GM18507 (cell line): ENCODE data around the gene KRT76.
"Not testable (repeated sequence)": the region's sequence is repeated elsewhere in the genome, so short reads cannot be mapped to it uniquely, and the experiment has no call there.

ENCODE experiments used
- DNase-seq: peaks from one replicate; pipeline ENCODE4 v3.0.0; 2011; ENCODE audit warnings: low read depth; ENCODE audit not compliant: insufficient read length; ENCODE audit errors: extremely low spot score
- FAIRE-seq: peaks from 2 replicates; lab custom pipeline; 2011; peaks lifted over from hg19 to GRCh38; lab: Jason Lieb, UNC

Gene KRT76

GRCh38 chr12:52766351-52767019 lies 10.7 kb downstream of the KRT76 start:
- no peak for FAIRE-seq
- DNase-seq, result no peak

- DNase-seq (no peak), FAIRE-seq (no peak)
Measured at GRCh38 chr12:52765702-52766101, 11.4 kb downstream of the KRT76 start.

- FAIRE-seq, result no peak
- no peak for DNase-seq
Measured at GRCh38 chr12:52763991-52764390, 13.2 kb downstream of the KRT76 start.

GRCh38 chr12:52763036-52763659 lies 14.0 kb downstream of the KRT76 start:
- DNase-seq, result no peak
- no peak for FAIRE-seq

GRCh38 chr12:52761802-52762201 lies 15.3 kb downstream of the KRT76 start:
- FAIRE-seq, result no peak
- no peak for DNase-seq

- not testable (repeated sequence) for FAIRE-seq
Measured at GRCh38 chr12:52761218-52761617, 15.9 kb downstream of the KRT76 start.

GRCh38 chr12:52760623-52761022 lies 16.5 kb downstream of the KRT76 start:
- FAIRE-seq, result no peak
- DNase-seq, result no peak

More at GRCh38 chr12:52761218-52761617, 15.9 kb downstream of the KRT76 start:
- DNase-seq, result not testable (repeated sequence)

- no peak for DNase-seq
- FAIRE-seq, result no peak
Measured at GRCh38 chr12:52759695-52760094, 17.4 kb downstream of the KRT76 start.

- DNase-seq, result no peak
- no peak for FAIRE-seq
Measured at GRCh38 chr12:52759218-52759617, 17.9 kb downstream of the KRT76 start.

- no peak for FAIRE-seq
- no peak for DNase-seq
Measured at GRCh38 chr12:52757449-52758176, 19.5 kb downstream of the KRT76 start.

GRCh38 chr12:52756281-52756960 lies 20.7 kb downstream of the KRT76 start:
- DNase-seq, result no peak
- no peak for FAIRE-seq

GRCh38 chr12:52755533-52755932 lies 21.6 kb downstream of the KRT76 start:
- FAIRE-seq (no peak), DNase-seq (no peak)

GRCh38 chr12:52754135-52754534 lies 23.0 kb downstream of the KRT76 start:
- no peak for FAIRE-seq
- no peak for DNase-seq

- DNase-seq, result no peak
- FAIRE-seq, result no peak
Measured at GRCh38 chr12:52753283-52753682, 23.9 kb downstream of the KRT76 start.

- FAIRE-seq (no peak), DNase-seq (no peak)
Measured at GRCh38 chr12:52752516-52752915, 24.6 kb downstream of the KRT76 start.

- FAIRE-seq (no peak), DNase-seq (no peak)
Measured at GRCh38 chr12:52751795-52752194, 25.4 kb downstream of the KRT76 start.

- not testable (repeated sequence) for DNase-seq, FAIRE-seq
Measured at GRCh38 chr12:52750532-52750931, 26.6 kb downstream of the KRT76 start.

- no peak for FAIRE-seq
- no peak for DNase-seq
Measured at GRCh38 chr12:52749827-52750226, 27.3 kb downstream of the KRT76 start.

GRCh38 chr12:52748578-52748977 lies 28.6 kb downstream of the KRT76 start:
- FAIRE-seq, result no peak

GRCh38 chr12:52745554-52745953 lies 31.6 kb downstream of the KRT76 start:
- FAIRE-seq, result no peak

More at GRCh38 chr12:52748578-52748977, 28.6 kb downstream of the KRT76 start:
- DNase-seq, result no peak

More at GRCh38 chr12:52745554-52745953, 31.6 kb downstream of the KRT76 start:
- no peak for DNase-seq
